Stimulated activated CD8-positive, alpha-beta memory T cell treated with anti-CD3 and anti-CD28 coated beads, Interleukin-12 subunit alpha, Interleukin-12 subunit beta, amount 100 ng/mL, for 4 hours (primary cell): ENCODE results near the gene HABP4.

Experiments
- DNase-seq: peaks from one replicate; pipeline ENCODE4 v3.0.0-alpha.2; 2020; ENCODE audit warnings: low read depth

The HABP4 gene

GRCh38 chr9:96476591-96476990, 26.6 kb downstream of the HABP4 start:
- no peak for DNase-seq

GRCh38 chr9:96478829-96479371, 28.9 kb downstream of the HABP4 start:
- no peak for DNase-seq

GRCh38 chr9:96480736-96481135, 30.8 kb downstream of the HABP4 start:
- no peak for DNase-seq

GRCh38 chr9:96482476-96482875, 32.5 kb downstream of the HABP4 start:
- no peak for DNase-seq

- no peak for DNase-seq
These were observed 33.2 kb downstream of the HABP4 start for GRCh38 chr9:96483197-96483596.

GRCh38 chr9:96483733-96484390, 33.9 kb downstream of the HABP4 start:
- no peak for DNase-seq

- DNase-seq, result no peak
These were observed 34.6 kb downstream of the HABP4 start for GRCh38 chr9:96484521-96484931.

GRCh38 chr9:96485280-96485679, 35.3 kb downstream of the HABP4 start:
- DNase-seq, result no peak

- DNase-seq, result no peak
These were observed 36.5 kb downstream of the HABP4 start for GRCh38 chr9:96486386-96487028.

GRCh38 chr9:96487029-96487396, 37.0 kb downstream of the HABP4 start:
- DNase-seq, result no peak

- no peak for DNase-seq
These were observed 38.0 kb downstream of the HABP4 start for GRCh38 chr9:96487949-96488348.

GRCh38 chr9:96489482-96489979, 39.6 kb downstream of the HABP4 start:
- no peak for DNase-seq

- no peak for DNase-seq
These were observed 40.6 kb downstream of the HABP4 start for GRCh38 chr9:96490534-96491078.

- no peak for DNase-seq
These were observed 41.3 kb downstream of the HABP4 start for GRCh38 chr9:96491079-96491879.

- DNase-seq, result no peak
These were observed 42.0 kb downstream of the HABP4 start for GRCh38 chr9:96491880-96492525.

GRCh38 chr9:96492993-96493531, 43.1 kb downstream of the HABP4 start:
- DNase-seq, result no peak

- no peak for DNase-seq
These were observed 43.8 kb downstream of the HABP4 start for GRCh38 chr9:96493757-96494156.

- DNase-seq, result no peak
These were observed 44.3 kb downstream of the HABP4 start for GRCh38 chr9:96494215-96494800.

GRCh38 chr9:96495341-96495740, 45.4 kb downstream of the HABP4 start:
- DNase-seq, result no peak

GRCh38 chr9:96496368-96497116, 46.6 kb downstream of the HABP4 start:
- no peak for DNase-seq

- no peak for DNase-seq
These were observed 47.1 kb downstream of the HABP4 start for GRCh38 chr9:96497117-96497399.
